Activated naive CD8-positive, alpha-beta T cell treated with anti-CD3 and anti-CD28 coated beads for 36 hours (primary cell): Measurements from ENCODE around the gene LDB1. TPM values are rescaled to one million over a fixed set of nuclear protein-coding genes. Genes with fewer than 3 reads are reported as not detected.
A peak's percentile ranks its signal among the peaks of the same experiment; 100 is the strongest.

Experiments
- DNase-seq: peaks from one replicate; pipeline ENCODE4 v3.0.0; 2021
- H3K27ac Mint-ChIP-seq: one replicate; pipeline ENCODE4 v1.8.0; 2022; ENCODE audit warnings: mild to moderate bottlenecking, moderate library complexity, mixed read lengths
- H3K27me3 Mint-ChIP-seq: one replicate; pipeline ENCODE4 v1.8.0; 2022; ENCODE audit warnings: mild to moderate bottlenecking, mixed read lengths
- H3K36me3 Mint-ChIP-seq: one replicate; pipeline ENCODE4 v1.8.0; 2021; ENCODE audit warnings: mild to moderate bottlenecking, mixed read lengths
- H3K4me1 Mint-ChIP-seq: one replicate; pipeline ENCODE4 v1.8.0; 2021; ENCODE audit warnings: mixed read lengths
- H3K4me3 Mint-ChIP-seq: one replicate; pipeline ENCODE4 v1.8.0; 2022; ENCODE audit warnings: mild to moderate bottlenecking, moderate library complexity, mixed read lengths
- H3K9me3 Mint-ChIP-seq: one replicate; pipeline ENCODE4 v1.8.0; 2022; ENCODE audit warnings: mixed read lengths
- total RNA-seq, 2 experiments: library from RNA; stranded (reverse); gene quantifications; one replicate each; pipeline ENCODE4 v1.2.3, GENCODE V29; 2021

The LDB1 gene
- total RNA-seq, 2 experiments from 2014 or later: 68.0 to 71.5 TPM

- Mint-ChIP-seq H3K36me3 (peaks cover 6% of the 10 kb centered on the region), H3K27me3 (no peaks in the 10 kb centered on the region), H3K9me3 (no peaks in the 10 kb centered on the region), H3K4me3 (peak overlapping the region; percentile 87), H3K4me1 (peaks cover 21% of the 10 kb centered on the region), H3K27ac (peak overlapping the region; percentile 84)
- peak; percentile 33 for DNase-seq
These were observed 54.4 kb downstream of the LDB1 start for GRCh38 chr10:102065561-102066398.

GRCh38 chr10:102064868-102065560, 55.2 kb downstream of the LDB1 start, which contains the start of gene HPS6:
TSS of gene HPS6 (plus strand) at chr10:102065349. CDS start at chr10:102065475, 126 bp downstream.
- Mint-ChIP-seq H3K9me3 (no peaks in the 10 kb centered on the region), H3K36me3 (peaks cover 6% of the 10 kb centered on the region), H3K4me1 (peaks cover 21% of the 10 kb centered on the region), H3K27me3 (no peaks in the 10 kb centered on the region), H3K4me3 (peak within 1 kb of the TSS; percentile 87), H3K27ac (peak within 1 kb of the TSS; percentile 92)
- peak; percentile 94 for DNase-seq

- no peaks in the 10 kb centered on the region for H3K9me3 Mint-ChIP-seq
- no peaks in the 10 kb centered on the region for H3K27me3 Mint-ChIP-seq
- peaks cover 6% of the 10 kb centered on the region for H3K36me3 Mint-ChIP-seq
- H3K4me1 Mint-ChIP-seq: peaks cover 21% of the 10 kb centered on the region
- peak overlapping the region; percentile 92 for H3K27ac Mint-ChIP-seq
- H3K4me3 Mint-ChIP-seq: peak overlapping the region; percentile 82
- DNase-seq: no peak
These were observed 55.7 kb downstream of the LDB1 start for GRCh38 chr10:102064503-102064867.

DNA sequence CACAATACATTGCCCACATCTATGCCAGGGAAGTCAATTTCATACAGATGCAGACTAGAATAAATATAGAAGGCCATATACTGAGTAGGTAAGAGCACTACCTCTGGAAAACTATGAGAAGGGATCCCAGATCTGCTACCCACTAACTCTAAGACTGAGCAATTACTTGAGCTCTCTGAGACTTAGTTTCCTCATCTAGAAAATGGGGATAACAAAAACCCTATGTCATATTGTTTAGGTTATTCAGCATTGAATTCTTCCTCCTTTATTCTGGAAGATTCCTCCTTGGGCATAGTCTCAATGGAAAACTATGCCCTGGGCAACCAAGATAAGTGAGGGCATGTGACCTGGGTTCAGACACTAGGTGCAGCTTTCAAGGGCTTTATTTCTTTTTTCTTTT, 60.2 kb downstream of the LDB1 start:
- H3K27ac Mint-ChIP-seq: no peak overlapping the region
- peaks cover 12% of the 10 kb centered on the region for H3K4me1 Mint-ChIP-seq
- H3K27me3 Mint-ChIP-seq: no peaks in the 10 kb centered on the region
- H3K36me3 Mint-ChIP-seq: no peaks in the 10 kb centered on the region
- no peaks in the 10 kb centered on the region for H3K9me3 Mint-ChIP-seq
- DNase-seq: no peak
- H3K4me3 Mint-ChIP-seq: no peak overlapping the region

Other genes with a start within 250 kb of the LDB1 start
- 10 to 100 TPM; 21.5 to 21.9 TPM for gene ARMH3, start 64.2 kb downstream of the LDB1 start, total RNA-seq
- 10 to 100 TPM; 21.2 to 21.3 TPM for gene HPS6, start 55.0 kb downstream of the LDB1 start, total RNA-seq
- gene PPRC1, start 12.7 kb upstream of the LDB1 start, total RNA-seq: 100 to 1,000 TPM; 104 to 111 TPM
- gene NOLC1, start 32.0 kb upstream of the LDB1 start, total RNA-seq: 100 to 1,000 TPM; 337 to 346 TPM
- gene ELOVL3, start 105.9 kb upstream of the LDB1 start, total RNA-seq: not detected
- gene PITX3, start 121.1 kb upstream of the LDB1 start, total RNA-seq: under 1 TPM in 1 of 2 experiments, not detected in 1; 0.31 TPM
- gene GBF1, start 125.2 kb upstream of the LDB1 start, total RNA-seq: 10 to 100 TPM; 29.3 to 29.5 TPM